ENCODE data around the gene PRUNE1.

PRUNE1 gene

GRCh38 chr1:151039521-151039920 is 31.3 kb downstream of the PRUNE1 start:
- no peak for TF ChIP-seq CTCF (IDR thresholded peaks at IDR 0.05; ENCODE audit: insufficient read depth, missing control alignments)
- no peak for FAIRE-seq

GRCh38 chr1:151043163-151043562 is 34.9 kb downstream of the PRUNE1 start:
- DNase-seq (ENCODE audit: insufficient read length, low spot score) (no peak), FAIRE-seq (no peak)
- no peak for TF ChIP-seq CTCF (IDR thresholded peaks at IDR 0.05; ENCODE audit: insufficient read depth, missing control alignments)

More at GRCh38 chr1:151039521-151039920, 31.3 kb downstream of the PRUNE1 start:
- DNase-seq (ENCODE audit: insufficient read length, low spot score), result no peak

- no peak for TF ChIP-seq CTCF (IDR thresholded peaks at IDR 0.05; ENCODE audit: insufficient read depth, missing control alignments)
- peak; percentile 99 for DNase-seq (ENCODE audit: insufficient read length, low spot score)
- no peak for FAIRE-seq
Measured at GRCh38 chr1:151047591-151047924, 39.3 kb downstream of the PRUNE1 start, which contains the start of gene C1orf56. Gene C1orf56 (plus strand): TSS chr1:151047751. CDS start chr1:151047848, 97 bp downstream.

GRCh38 chr1:151047925-151048644 is 39.8 kb downstream of the PRUNE1 start:
- TF ChIP-seq CTCF (IDR thresholded peaks at IDR 0.05; ENCODE audit: insufficient read depth, missing control alignments), result no peak
- DNase-seq (ENCODE audit: insufficient read length, low spot score) (peak; percentile 69), FAIRE-seq (no peak)

GRCh38 chr1:151048645-151049032 is 40.4 kb downstream of the PRUNE1 start:
- FAIRE-seq, result no peak
- TF ChIP-seq CTCF (IDR thresholded peaks at IDR 0.05; ENCODE audit: insufficient read depth, missing control alignments), result no peak
- no peak for DNase-seq (ENCODE audit: insufficient read length, low spot score)

GRCh38 chr1:151049458-151049857 is 41.2 kb downstream of the PRUNE1 start:
- DNase-seq (ENCODE audit: insufficient read length, low spot score) (no peak), FAIRE-seq (no peak)
- no peak for TF ChIP-seq CTCF (IDR thresholded peaks at IDR 0.05; ENCODE audit: insufficient read depth, missing control alignments)

GRCh38 chr1:151050051-151050688 is 41.9 kb downstream of the PRUNE1 start:
- no peak for TF ChIP-seq CTCF (IDR thresholded peaks at IDR 0.05; ENCODE audit: insufficient read depth, missing control alignments)
- DNase-seq (ENCODE audit: insufficient read length, low spot score), result no peak
- FAIRE-seq, result no peak

Data from D721Med (cell line).